ENCODE data around the gene SNX27.

Gene SNX27

DNA sequence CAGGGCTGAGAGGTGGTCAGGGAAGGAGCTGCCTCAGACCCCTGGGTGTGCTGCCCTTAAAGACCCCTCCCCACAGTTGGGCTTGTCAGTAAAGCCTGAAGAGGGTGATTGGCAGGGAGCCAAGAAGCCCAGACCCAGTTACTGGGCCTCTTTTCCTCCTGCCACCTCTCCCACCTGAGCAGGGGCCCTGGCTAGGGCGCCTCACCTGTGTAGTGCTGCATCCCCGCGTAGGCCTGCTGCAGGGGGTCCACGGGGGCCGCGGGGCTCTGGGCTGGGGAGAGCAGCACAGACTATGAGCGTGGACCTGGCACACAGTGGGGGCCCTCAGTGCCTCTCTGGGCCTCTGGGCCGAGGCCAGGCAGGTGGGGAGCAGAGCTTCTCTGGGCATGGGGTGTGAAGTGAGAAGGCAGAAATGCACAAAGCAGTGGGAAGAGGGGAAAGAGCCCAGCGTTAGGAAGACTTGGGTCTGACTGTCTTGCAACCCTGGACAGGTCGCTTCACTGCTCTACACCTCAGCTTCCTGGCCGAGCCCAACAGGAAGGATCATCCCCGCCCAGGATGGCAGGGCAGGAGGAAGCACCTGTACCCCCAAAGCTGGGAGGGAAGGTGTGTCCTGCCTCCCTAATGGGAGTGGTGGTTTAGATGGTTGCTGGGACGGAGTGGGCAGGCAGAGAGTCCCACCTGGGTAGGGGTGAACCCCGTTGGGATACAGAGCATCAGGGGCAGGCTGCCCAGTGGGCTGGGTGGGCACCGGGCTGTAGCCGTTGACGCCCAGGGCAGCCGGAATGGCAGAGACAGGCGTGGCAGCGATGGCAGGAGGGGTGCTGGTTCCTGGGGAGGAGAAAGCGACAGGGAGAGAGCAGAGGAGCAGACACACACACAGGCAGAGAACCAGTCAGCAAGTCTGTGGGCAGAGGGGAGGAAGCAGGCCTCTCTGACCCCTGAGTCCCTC, 94.9 kb downstream of the SNX27 start:
- no peak for DNase-seq

DNA sequence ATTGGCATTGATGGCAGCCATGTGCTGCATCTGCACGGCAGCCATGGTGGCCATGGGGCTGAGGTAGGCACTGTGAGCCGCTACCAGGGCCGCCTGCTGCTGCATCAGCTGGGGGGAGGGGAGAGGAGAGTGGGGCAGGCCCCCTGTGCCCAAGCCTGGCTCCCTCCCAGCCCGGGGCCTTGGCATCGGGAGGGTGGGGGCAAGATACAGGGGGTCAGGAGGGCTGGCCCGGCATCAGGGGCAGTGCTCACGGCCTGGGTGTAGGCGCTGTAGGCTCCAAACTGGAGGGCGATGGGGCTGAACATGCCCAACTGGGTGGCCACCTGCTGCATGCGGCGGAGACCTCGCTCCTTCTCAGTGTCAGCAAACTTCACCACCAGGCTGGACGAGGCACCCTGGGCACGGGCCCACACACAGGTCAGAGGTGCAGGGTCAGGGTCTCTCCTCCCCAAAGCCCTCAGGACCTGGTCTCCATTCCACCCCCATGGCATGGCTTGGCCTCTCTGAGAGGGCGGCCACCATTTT, 95.8 kb downstream of the SNX27 start:
- DNase-seq, result no peak

DNA sequence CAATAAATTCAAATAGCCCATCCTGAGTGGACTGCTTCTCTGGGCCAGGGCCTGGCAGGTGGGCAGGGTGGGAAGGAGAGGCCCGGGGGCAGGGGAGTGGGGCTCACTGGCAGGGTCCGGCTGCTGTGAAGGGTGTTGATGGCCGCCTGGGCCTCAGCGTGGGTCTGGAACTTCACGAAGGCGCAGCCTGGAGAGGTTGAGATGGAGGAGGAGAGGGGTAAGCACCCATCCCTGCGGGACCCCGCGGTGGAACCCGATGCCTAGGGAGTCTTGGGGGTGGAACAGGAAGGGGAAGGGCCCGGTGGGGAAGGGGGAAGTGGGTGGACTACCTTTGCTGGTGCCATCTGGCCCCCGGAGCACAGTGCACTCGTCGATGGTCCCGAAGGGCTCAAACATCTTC, 97.0 kb downstream of the SNX27 start:
- no peak for DNase-seq

DNA sequence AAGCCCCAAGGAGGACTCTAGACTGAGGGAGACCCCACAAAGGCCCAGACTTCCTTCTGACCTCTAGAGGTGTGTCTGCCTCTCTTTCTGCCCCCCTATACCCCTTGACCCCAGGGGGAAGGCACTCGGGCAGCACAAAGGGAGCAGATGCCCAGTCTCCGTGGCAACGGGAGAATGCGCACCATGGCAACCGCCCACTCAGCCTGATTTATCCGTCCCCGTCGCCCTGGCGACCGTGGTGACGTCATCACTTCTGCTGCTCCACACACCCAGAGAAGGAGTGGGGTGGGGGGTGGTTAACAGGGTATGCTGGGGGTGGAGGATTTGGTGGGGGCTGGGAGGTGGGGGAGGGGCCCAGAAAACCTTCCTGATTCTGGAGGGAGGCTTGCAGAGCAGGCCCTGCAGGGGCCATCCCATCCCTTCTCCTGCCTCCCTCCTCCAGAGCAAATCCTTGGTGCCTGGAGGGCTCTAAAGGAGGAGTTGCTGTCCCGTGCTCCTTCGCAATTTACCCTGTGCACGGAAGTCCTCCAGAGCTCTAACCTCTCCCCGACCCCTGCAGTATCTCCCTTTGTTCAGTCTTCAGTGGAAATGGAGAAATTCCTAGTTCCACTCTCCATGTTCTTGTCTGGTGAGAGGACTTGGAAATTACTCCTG, 98.5 kb downstream of the SNX27 start:
- DNase-seq, result peak; percentile 62 to 98 (median 93)

DNA sequence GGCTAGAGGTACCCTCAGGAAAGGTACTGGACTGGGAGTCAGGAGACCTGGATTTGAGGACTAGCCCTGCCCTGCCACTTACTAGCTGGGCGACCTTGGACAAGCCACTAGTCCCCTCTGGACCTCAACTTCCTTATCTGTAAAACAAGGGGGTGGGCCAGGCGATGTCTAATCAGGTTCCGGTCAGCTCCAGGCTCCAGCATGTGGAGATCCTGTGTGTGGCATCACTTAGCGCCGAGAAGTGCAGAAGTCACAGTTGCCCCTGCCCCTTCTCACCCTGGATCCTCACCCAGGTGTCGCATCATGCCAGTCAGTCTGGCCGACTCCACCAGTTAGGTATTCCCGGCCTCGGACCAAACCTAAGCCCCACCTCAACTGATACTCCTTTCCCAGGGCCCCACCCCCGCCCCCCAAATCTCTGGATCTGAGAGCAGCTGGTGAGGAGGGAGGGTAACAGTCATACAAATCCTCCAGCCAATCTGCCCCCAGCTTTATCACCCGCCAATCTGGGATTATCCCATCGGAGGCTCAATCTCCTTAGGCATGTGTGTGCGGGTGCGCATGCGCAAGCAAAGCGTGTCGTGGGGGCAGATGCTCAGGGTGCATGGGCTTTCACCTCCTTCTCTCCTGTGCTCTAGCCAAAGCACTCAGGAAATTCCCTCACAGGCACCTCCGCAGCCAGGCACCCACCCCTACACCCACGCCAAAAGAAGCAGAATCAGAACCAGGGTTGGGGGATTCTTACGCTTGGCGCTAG, 99.4 kb downstream of the SNX27 start:
- DNase-seq, result peak in 1 of 3 experiments; percentile 17

DNA sequence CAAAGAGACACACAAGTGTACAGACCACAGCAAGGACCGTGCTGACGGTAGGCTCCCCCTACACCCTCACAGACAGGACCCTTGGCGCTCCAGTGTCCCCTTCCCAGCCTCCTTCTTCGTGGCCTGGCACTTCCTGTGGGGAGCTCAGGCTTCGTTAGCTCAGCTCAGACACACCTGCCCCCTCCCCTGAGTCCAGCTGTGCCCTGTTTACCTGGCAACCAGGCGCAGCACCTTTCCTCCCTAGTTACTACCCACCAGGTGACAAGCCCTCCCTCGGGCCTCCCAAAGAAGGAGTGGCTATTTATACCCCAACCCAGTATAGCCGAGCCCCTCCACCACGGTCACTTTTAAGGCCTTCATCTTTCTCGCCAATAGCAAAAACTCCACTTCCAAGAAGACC, 100.1 kb downstream of the SNX27 start:
- peak; percentile 25 to 83 (median 69) for DNase-seq

DNA sequence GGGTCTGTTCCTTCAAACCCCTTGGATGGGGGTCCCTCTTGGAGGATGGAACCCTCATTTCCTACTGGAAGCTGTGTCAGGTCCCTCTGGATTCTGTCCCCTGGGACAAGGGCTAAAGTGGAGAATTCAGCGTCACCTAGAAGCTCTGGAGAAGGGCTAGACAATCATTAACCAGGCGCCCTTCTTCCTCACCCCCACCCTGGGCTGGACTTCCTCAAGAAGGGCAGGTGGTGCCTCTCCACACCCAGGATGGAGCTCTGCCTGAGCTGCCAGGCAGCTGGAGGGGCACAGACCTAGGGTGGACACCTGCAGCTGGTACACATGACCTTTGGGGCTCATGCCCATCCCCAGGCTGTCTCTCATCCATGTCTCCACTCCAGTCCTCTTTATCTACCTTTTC, 101.2 kb downstream of the SNX27 start:
- DNase-seq, result no peak

DNA sequence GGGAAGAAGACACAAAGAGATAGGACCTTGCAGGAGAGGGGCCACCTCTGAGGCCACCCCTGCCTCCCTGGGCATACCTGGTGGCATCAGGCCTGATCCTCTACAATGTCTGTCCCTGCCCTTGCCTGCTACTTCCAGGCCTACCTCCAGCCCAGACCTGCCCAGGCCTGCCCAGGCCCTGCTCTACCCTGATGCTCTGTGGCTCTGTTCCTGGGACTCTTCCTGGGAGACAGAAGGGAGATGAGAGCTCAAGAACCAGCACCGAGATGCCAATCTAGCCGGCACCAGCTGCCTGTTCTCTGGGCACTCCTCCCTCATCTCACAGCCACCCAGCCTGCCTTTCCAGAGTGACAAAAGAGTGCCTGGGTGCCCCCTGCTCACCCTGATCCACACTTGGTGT, 102.0 kb downstream of the SNX27 start:
- peak in 1 of 3 experiments; percentile 18 for DNase-seq

DNA sequence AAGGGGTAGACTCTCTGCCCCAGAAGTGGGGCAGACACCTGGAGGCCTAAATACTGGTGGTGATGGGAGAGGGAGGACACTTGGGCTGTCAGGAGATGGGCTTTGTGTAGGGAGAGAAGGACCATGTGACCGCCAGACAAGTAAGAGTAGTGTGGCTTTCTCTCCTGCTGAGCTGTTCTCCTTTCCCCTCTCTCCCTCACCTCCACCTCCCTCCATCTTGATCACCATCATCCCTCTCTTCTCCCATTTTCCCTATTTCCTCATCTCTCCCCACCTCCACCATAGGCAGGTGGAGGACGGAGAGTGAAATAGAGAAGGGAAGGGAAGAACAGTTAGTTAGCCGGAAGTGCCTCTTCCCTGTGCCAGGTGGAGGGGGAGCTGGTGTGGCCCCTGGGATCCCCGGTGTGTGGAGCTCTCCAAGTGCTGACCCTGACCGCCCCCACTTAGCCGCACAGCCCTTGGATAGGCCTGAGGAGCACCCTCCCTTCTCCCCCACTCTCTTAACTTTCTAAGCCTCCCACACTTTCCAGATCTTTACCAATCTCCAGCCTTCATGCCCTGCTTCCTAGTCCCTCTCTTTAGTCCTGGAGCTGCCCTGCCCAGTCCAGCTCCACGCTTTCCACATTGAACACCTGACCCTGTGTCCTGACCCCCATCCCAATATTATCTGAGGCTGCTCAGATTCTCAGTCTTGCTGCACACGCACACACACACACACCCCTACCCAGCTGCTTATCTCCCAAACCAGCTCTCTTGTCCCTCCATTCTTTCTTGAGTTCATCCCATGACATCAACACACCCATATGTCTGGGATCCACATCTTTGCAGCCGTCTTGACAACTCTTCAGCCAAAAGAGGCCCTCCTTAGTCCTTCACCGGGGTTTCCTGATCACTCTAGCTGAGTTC, 103.2 kb downstream of the SNX27 start:
- DNase-seq, result no peak

DNA sequence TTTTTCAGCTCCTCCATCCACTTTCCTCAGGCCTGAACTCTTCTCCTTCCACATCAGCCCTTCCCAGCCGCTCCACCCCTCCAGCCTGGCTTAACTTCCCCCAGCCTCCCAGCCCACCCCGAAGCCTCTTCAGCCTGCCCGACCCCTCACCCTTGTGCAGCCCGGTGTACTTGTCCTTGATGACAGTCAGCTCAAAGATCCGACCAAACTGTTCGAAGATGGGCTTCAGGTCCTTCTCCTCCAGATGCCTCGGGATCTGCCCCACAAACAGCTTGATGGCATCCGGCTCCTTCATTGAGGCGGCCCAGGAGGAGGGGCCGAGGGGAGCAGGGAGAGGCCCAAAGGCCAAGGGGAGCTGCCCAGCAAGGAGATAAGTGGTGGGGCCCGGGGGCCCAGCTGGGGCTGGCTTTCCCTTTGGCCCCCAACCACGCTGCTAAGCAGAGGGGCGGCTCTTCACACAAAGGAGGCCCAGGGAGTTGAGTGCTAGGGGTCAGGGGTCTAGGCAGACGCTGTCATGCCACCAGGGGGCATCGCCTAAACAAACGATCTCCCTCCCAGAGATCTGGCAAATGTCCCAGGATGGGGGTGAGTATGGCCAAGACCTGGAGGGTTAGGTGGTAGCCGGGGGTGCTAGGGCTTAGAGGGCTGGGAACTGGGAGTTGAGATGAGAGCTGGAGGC, 104.0 kb downstream of the SNX27 start:
- DNase-seq, result peak; percentile 61 to 81 (median 62)

DNA sequence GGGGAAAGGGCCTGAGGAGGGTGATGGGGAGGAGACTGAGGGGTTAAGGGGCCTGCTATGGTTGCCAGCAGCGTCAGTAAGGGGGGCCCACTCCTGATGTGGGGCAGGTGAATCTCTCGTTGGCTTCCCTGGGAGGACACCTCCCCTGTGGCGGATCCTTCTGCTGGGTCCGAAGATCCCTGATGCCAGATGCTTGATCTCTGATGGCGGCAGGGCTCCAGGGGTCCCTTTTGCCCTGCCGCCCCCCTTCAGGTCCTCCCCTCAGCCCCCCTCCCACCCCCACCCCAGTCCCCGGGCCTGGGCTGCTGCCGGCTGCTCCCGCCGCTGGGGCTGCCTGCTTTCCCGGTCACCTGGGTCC, 104.5 kb downstream of the SNX27 start:
- DNase-seq, result no peak

DNA sequence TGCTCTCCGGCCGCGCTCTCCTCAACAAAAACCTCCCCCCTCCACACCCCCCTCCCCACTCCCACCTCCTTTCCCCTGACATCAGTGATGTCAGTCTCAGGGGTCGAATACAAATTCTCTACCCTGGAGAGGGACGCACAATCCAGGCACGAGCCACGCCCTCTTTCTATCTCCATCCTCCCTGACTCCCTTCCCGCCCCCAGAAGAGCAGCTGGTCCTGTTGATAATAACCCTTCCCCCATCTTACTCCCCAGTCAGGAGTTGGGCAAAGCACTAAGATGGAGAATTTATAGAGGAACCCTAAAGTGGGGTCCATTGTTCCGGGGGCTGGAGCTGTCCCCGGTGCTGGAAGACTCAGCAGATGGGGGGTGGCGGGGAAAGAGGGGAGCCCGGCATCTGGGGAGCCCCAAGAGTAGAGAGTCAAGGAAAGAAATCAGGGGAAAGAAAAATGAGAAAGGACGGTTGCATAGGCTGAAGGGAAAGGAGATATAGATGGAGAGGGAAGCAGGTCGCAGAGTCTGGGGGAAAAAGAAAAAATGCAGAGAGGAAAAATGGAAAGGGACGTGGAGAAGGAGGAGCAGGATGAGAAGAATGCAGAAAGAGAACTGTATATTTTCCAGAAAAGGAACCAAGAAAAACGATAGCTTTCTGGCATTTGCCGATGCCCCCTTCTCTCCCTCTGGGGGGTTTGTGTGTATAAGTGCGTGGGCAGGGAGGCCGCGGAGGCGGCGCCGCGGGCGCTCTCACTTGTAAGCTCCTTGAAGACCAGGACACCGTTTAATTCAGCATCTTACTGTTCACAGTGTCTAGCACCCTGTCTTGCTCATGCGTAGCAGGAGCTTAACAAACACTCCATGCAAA, 105.2 kb downstream of the SNX27 start, which contains the start of gene CELF3:
CELF3 (minus strand) TSS at position 33 of the 861 bp plus-strand sequence. CDS start 783 bp downstream, outside the sequence.
- peak; percentile 93 to 100 (median 99) for DNase-seq

DNA sequence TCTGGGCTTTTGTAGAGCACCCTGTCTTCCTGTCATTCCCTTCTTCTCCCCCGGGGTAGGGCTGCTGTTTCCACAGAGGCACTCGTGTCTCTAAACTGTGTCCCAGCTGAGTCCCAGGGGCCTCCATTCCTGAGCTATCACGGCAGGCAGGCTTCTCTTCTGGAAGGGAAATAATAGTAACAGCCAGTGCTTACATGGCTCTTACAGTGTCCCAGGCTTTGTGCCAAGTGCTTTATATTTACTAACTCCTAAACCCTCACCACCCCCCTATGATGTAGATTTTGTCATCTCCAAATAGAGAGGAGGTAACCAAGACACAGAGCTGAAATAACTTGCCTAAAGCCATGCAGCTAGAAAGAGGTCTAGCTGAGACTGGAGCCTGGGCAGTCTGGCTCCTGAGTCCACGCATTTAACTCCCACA, 106.2 kb downstream of the SNX27 start:
- DNase-seq, result no peak

DNA sequence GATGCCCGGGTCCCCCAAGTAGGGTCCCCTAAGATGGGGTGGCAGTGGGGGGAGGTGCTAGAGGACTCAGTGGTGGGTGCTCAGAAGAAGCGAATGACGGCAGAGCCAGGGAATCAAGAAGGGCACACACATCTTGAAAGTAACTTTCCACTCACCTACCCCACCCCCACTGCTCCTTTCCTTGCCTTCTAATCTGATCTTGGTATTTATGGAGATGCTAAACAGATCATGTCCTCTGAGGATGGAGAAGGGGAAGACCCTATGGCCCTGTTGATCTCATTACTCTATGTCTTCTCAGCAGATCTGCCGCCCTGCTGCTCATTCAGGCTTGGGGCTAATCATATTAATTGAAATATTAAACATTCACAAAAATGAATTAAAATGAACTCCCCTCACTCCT, 106.8 kb downstream of the SNX27 start:
- DNase-seq, result no peak

DNA sequence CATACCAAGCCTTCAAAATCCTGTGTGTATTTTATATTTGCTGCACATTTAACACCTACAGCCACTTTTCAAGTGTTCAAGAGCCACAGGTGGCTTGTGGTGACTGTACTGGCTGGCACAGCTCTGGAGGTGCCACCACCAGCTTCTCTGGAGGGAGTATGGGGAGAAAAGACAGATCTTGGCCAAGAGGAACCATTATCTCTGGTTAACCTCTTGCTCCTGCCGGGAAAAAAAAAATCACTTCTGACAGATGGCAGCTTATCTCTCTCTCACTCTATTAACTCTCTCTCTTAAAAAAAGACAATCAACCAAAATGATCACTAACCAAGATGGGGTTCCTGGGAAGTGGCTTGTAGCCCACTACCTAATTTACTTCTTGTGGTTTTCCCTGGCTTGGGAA, 108.3 kb downstream of the SNX27 start:
- no peak for DNase-seq

DNA sequence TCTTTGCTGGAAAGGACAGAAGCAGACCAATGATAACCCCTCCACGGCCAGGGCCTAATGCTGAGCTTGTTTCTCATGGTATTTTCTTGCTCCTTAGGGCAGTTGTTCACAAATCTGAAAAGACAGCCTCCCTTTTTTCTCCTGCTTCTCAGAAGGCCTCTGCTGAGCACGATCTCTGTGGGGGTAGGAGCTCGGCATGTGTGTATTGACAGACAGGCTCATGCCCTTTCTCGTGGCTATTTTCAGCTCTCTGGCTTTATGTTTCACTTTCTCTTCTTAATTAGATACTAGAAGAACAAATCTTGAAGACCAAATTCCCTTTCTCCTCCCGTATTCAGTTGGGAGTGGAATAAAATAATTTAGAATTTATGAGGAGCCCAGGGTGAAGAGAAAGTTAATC, 108.7 kb downstream of the SNX27 start:
- peak in 1 of 3 experiments; percentile 31 for DNase-seq

DNA sequence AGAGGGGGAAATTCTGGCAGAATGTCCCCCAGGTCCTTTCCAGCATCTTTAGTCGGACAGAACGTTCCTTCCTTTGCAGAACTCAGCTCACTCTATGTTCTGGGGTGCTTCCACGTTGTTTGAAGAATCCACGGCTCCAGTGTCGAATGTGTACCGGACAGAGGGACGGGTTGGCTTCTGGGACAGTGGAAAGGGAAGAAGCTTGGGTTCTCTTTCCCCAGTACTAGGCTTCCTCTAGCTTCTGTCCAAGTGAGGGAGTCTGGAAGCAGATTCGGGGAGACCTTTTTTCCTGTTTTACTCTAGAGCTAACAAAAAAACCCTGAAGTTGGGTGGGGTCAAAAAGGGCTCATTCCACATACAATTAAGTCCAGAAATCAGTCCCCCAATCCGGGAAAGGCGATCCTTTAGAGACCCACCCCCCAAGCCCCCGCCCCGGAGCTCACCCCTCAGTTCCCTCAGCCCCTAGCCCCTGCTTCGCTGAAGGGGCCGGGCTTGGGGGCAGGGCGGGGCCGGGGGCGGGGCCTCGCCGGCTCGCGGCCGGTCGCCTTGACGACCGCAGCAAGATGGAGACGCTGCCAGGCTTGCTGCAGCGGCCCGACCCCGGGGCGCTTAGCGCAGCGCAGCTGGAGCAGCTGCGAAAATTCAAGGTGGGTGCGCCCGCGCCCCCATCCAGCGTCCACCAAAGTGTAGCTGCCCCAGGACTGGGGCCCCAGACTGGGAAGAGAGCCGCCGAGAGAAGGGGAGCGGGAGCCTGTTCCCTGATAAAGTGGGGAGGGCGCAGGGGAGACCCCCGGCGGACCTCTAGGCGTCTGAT, 109.3 kb downstream of the SNX27 start, which contains the start of gene RIIAD1:
RIIAD1 (plus strand) TSS at position 549 of the 814 bp plus-strand sequence; CDS start at position 564, 15 bp downstream.
- DNase-seq, result peak; percentile 57 to 77 (median 76)

DNA sequence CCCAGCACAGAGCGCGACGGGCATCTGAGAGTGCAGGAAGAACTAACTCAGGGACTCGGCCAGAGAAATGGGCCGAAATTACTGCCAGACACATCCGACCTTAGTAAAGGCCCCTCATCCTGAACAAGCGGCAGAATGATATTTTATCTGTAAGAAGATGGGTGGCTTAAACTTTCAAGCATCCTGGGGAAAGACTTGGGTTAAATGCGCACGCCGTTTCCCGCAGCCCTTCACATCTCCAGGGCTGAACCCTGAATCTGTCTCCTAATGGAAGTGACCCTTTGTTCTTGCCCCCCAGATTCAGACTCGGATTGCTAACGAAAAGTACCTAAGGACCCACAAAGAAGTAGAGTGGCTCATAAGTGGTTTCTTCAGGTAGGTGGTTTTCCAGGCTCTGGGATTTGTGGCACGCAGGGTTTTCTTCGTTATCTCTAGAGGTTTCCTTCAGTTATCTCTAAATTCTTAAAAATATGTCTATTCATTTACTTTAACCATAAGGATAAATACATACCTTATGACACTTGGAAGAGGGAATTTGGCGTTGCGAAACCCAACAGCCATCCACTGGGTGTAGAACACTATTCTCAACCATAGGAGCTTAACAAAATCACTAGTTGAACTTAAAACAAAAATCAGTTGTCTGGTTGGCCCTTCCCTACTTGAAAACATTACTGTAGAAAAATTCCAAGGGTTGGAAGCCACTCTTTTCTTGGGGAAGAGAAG, 110.1 kb downstream of the SNX27 start:
- DNase-seq, result no peak
